ENCODE measurements around the gene DCBLD2.
"Not testable (repeated sequence)": the region's sequence is repeated elsewhere in the genome, so short reads cannot be mapped to it uniquely, and the experiment has no call there.

DCBLD2 gene

DNA sequence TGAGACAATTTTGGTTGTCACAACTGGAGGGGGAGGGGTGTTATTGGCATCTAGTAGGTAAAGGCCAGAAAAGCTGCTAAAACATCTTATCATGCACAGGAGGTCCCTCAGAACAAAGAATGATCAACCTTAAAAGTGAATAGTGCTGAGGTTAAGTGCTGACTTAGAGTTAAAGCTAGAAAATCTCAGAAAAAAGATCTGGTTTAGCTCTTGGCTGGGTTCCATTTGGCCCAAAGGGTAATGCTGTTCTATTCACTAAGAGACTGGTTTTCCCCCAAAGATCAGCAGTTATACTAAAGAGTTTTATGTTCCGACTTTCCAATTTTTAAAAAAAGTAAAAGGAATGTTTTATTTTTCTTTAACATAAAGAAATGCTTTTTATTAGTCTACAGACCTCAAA, 15.6 kb downstream of the DCBLD2 start:
- no peak overlapping the region for H3K4me3 ChIP-seq (ENCODE audit: low read depth, low read length)
- TF ChIP-seq, protein P1, sequence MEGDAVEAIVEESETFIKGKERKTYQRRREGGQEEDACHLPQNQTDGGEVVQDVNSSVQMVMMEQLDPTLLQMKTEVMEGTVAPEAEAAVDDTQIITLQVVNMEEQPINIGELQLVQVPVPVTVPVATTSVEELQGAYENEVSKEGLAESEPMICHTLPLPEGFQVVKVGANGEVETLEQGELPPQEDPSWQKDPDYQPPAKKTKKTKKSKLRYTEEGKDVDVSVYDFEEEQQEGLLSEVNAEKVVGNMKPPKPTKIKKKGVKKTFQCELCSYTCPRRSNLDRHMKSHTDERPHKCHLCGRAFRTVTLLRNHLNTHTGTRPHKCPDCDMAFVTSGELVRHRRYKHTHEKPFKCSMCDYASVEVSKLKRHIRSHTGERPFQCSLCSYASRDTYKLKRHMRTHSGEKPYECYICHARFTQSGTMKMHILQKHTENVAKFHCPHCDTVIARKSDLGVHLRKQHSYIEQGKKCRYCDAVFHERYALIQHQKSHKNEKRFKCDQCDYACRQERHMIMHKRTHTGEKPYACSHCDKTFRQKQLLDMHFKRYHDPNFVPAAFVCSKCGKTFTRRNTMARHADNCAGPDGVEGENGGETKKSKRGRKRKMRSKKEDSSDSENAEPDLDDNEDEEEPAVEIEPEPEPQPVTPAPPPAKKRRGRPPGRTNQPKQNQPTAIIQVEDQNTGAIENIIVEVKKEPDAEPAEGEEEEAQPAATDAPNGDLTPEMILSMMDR (IDR thresholded peaks at IDR 0.05; ENCODE audit: control insufficient read depth, extremely low read depth, insufficient read depth) = no peak
- no peak for DNase-seq (ENCODE audit: low read depth)

DNA sequence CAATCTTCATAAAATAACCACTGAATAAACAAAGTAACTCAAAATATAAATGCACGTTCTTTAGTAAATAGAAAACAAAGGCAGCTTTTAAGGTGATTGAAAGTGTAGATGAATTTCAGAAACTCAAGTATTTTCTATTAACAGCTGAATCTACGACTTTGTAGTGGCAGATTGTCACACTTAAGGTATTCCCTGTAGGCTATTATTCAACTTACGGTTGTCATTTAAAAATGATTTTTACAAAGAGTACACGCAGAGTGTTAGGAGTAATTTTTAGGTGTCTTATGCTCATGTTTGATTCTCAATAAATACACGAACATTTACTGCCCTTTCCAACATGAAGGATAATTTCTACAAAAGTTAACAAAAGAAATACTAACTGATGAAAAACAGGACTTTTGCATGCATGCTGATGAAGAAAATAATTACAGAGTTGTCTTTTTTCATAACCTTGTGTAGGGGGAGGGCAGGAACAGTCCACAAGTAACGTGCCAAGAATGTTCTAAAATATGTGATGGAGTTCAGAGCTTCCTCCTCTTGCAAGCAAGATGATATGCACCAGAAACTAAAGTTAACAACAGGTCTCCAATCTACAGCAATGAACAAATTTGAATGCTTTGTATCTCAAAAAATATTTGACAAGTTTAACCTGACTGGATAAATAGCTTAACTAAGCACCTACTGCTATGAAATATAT, 16.7 kb downstream of the DCBLD2 start:
- H3K4me3 ChIP-seq (ENCODE audit: low read depth, low read length) = no peak overlapping the region
- no peak for DNase-seq (ENCODE audit: low read depth)
- TF ChIP-seq, protein P1 (IDR thresholded peaks at IDR 0.05; ENCODE audit: control insufficient read depth, extremely low read depth, insufficient read depth) = no peak

DNA sequence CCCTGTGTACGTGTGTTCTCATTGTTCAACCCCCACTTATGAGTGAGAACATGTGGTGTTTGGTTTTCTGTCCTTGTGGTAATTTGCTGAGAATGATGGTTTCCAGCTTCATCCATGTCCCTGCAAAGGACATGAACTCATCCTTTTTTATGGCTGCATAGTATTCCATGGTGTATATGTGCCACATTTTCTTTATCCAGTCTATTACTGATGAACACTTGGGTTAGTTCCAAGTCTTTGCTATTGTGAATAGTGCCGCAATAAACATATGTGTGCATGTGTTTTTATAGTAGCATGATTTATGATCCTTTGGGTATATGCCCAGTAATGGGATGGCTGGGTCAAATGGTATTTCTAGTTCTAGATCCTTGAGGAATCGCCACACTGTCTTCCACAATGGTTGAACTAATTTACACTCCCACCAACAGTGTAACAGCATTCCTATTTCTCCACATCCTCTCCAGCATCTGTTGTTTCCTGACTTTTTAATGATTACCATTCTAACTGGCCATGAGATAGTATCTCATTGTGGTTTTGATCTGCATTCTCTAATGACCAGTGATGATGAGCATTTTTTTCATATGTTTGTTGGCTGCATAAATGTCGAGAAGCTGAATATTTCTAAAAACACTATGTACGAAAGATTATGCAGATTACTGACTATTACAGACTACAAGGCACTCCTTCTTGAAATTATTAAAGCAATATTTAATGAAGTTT, 18.7 kb downstream of the DCBLD2 start:
- H3K4me3 ChIP-seq (ENCODE audit: low read depth, low read length); DNase-seq (ENCODE audit: low read depth): not testable (repeated sequence)

DNA sequence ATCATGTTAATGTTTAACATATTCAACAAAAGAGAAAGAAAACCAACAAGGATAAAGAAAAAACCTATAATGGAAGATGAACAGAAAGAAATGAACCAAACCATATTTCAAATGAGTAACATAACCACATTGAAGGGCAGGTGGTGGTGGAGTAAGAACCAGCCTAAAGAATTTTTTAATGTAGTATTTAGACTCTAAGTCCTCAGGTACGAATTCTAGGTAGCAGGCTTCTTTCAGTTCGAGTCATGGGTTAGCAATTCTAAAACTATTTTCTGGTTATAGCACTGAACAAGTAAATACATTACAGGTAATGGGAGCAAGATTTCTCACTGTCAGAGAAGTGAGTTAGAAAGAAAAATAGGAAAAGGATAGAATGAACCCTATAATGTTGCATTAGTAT, 24.4 kb downstream of the DCBLD2 start:
- TF ChIP-seq, protein P1 (IDR thresholded peaks at IDR 0.05; ENCODE audit: control insufficient read depth, extremely low read depth, insufficient read depth) = no peak
- DNase-seq (ENCODE audit: low read depth) = no peak
- no peak overlapping the region for H3K4me3 ChIP-seq (ENCODE audit: low read depth, low read length)

DNA sequence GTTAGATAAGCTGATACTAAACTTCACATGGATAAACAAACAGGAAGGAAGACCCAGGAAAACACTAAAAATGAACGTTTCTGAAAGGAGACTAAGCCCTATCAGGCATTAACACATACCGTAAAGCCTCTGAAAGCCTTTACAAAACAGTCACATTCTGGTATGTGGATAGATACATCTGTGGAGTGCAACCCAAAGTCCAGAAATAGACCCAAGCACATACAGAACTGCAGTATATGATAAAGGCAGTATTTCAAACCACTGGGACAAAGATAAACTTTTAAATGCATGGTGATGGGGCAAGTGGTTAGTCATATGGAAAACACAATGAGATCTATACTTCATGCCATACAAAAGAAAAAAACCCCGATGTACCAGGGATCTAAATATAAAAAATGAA, 26.0 kb downstream of the DCBLD2 start:
- no peak overlapping the region for H3K4me3 ChIP-seq (ENCODE audit: low read depth, low read length)
- TF ChIP-seq, protein P1 (IDR thresholded peaks at IDR 0.05; ENCODE audit: control insufficient read depth, extremely low read depth, insufficient read depth) = no peak
- no peak for DNase-seq (ENCODE audit: low read depth)

DNA sequence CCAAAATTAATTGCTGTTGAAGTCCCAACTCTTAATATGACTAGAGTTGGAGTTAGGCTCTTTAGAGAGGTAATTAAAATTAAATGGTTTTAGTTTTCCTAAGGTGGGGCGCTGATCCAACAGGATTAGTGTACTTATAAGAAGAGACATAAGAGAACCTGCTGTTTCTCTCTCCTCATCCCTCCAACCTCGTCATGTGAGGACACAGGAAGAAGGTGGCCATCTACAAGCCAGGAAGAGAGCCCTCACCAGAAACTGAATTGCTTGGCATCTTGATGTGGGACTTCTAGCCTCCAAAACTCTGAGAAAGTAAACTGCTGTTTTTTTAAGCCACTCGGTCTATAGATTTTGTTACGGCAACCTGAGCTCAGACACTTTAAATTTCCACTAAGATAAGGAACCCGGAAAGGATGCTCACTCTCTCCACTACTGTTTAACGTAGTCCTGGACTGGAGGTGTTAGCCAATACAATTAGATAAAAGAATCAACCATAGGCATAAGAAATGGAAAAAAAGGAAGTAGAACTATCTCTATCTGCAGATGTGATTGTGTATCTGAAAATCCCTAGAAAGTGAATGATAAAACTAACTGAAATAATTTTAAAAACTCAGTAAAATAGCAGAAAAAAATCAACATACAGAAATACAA, 26.8 kb downstream of the DCBLD2 start:
- H3K4me3 ChIP-seq (ENCODE audit: low read depth, low read length) = no peak overlapping the region
- TF ChIP-seq, protein P1 (IDR thresholded peaks at IDR 0.05; ENCODE audit: control insufficient read depth, extremely low read depth, insufficient read depth) = no peak
- DNase-seq (ENCODE audit: low read depth) = no peak

DNA sequence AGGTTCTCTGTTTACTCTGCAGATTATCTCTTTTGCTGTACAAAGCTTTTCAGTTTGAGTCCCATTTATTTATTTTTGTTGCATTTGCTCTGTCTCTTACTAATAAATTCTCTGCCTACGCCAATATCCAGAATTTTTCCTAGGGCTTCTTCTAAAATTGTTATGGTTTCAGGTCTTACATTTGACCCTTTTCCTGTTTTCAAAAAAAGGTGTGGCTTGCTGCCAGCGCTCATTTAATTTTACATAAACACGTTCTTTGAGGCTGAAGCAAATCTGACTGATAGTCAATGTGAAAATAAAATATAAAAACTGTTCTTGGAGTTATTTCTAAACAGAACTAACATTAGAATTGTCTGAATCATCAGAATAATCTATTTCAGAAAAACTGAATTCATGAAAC, 32.1 kb downstream of the DCBLD2 start:
- no peak overlapping the region for H3K4me3 ChIP-seq (ENCODE audit: low read depth, low read length)
- TF ChIP-seq, protein P1 (IDR thresholded peaks at IDR 0.05; ENCODE audit: control insufficient read depth, extremely low read depth, insufficient read depth) = no peak
- DNase-seq (ENCODE audit: low read depth) = no peak

DNA sequence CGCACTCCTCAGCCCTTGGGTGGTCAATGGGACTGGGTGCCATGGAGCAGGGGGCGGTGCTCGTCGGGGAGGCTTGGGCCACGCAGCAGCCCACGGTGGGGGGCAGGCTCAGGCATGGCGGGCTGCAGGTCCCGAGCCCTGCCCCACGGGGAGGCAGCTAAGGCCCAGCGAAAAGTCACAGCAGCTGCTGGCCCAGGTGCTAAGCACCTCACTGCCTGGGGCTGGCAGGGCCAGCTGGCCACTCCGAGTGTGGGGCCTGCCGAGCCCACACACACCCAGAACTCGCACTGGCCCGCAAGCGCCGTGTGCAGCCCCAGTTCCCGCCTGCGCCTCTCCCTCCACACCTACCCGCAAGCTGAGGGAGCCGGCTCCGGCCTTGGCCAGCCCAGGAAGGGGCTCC, 43.5 kb downstream of the DCBLD2 start:
- not testable (repeated sequence) for DNase-seq (ENCODE audit: low read depth); H3K4me3 ChIP-seq (ENCODE audit: low read depth, low read length)

DNA sequence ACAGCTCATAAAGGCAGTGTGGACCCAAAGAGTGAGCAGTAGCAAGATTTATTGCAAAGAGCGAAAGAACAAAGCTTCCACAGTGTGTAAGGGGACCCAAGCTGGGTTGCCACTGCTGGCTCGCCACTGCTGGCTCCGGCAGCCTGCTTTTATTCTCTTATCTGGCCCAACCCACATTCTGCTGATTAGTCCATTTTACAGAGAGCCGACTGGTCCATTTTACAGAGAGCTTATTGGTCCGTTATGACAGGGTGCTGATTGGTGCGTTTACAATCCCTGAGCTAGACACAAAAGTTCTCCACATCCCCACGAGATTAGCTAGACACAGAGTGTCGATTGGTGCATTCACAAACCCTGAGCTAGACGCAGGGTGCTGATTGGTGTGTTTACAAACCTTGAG, 44.2 kb downstream of the DCBLD2 start:
- DNase-seq (ENCODE audit: low read depth); H3K4me3 ChIP-seq (ENCODE audit: low read depth, low read length): not testable (repeated sequence)

All from LNCaP clone FGC (cell line).